ENCODE measurements around the gene CFAP73.
"Not testable (repeated sequence)": the region's sequence is repeated elsewhere in the genome, so short reads cannot be mapped to it uniquely, and the experiment has no call there.

The CFAP73 gene

DNA sequence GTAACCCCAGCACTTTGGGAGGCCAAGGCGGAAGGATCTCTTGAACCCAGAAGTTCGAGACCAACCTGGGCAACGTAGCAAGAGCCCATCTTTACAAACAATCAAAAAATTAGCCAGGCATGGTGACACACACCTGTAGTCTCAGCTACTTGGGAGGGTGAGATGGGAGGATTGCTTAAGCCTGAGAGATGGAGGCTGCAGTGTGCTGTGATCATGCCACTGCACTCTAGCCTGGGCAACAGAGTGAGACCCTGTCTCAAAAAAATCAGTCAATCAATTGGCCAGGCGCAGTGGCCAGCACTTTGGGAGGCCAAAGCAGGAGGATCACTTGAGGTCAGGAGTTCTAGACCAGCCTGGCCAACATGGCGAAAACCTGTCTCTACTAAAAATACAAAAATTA is 57.3 kb downstream of the CFAP73 start:
- not testable (repeated sequence) for H3K36me3 ChIP-seq (ENCODE audit: insufficient read depth, low read length); H3K4me1 ChIP-seq (ENCODE audit: insufficient read depth, low read length); H3K9me3 ChIP-seq (ENCODE audit: control insufficient read depth, insufficient read depth, low read length); H3K9ac ChIP-seq (ENCODE audit: low read depth, low read length)

DNA sequence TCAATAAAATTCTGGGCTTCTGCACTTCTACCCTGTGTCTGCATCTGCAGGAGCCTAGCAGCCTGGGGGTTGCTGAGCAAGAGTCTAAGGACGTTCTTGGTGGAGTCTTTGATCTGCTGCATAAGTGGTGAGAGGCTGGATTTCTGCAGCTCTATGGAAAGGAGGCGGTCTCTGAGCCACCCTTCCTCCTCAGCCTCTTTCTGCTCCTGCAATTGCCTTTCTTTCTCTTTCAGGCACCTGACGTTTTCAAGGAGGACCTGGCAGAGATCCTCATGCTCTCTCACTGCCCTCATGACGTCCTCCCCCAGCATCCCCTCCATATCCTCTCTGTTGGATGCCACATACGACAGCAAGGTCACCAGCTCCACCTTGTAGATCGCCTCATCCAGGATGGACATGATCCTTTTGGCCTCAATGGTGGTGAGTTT is 58.1 kb downstream of the CFAP73 start:
- no peaks in the 10 kb centered on the region; the same call in 1 of the 2 replicates for H3K9me3 ChIP-seq (ENCODE audit: control insufficient read depth, insufficient read depth, low read length)
- no peaks in the 10 kb centered on the region for H3K36me3 ChIP-seq (ENCODE audit: insufficient read depth, low read length)
- H3K9ac ChIP-seq (ENCODE audit: low read depth, low read length): no peak overlapping the region
- 0 out of 2 replicates have a peak, but pooled peaks cover 5% of the 10 kb centered on the region for H3K4me1 ChIP-seq (ENCODE audit: insufficient read depth, low read length)

DNA sequence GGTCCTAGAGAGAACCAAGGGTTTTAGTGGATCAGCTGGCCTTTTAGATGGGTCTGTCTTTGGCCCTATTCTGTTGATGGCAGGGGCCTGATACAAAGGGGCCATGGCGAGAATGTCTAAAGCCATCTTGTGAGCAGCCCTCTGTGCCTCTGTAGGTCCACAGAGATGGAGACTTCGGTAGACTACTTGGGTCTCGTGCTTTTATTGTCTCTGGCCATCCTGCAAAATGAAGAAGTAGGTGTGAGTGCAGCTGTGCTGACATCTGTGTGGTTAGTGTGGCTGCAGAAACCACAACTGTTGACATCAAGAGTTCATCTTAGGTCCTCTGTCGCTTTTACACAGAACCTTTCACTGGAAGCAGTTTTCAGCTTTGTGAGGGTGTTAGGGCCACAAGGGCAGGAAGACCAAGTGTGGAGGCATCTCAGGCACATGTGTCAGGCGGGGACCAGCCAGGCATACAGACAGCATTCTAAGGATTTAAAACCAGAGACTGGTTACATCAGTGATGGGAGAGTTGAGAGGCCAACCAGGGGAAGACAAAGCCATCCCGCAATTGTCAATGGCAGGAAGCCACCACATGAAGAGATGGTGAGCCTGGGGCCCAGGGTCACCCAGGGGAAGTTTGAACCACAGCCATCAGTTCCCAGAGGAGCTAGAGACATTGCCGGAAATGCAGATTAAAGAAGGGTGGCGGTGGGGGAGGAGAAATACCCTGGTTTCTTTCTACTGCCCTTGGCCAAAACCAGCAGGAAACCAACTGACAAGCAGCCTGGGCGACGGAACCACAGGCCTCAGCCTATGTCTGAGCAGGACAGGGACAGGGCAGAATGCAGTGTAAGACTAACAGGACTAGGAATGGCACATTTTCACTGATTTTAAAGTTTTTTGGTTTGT is 58.8 kb downstream of the CFAP73 start:
- 0 out of 2 replicates have a peak, but pooled peaks cover 5% of the 10 kb centered on the region for H3K4me1 ChIP-seq (ENCODE audit: insufficient read depth, low read length)
- H3K9ac ChIP-seq (ENCODE audit: low read depth, low read length): no peak overlapping the region
- H3K36me3 ChIP-seq (ENCODE audit: insufficient read depth, low read length): no peaks in the 10 kb centered on the region
- H3K9me3 ChIP-seq (ENCODE audit: control insufficient read depth, insufficient read depth, low read length): no peaks in the 10 kb centered on the region; the same call in 1 of the 2 replicates
